ENCODE measurements around the gene GPAM. TPM values are rescaled to one million over a fixed set of nuclear protein-coding genes. Genes with fewer than 3 reads are reported as not detected.

GPAM gene
- total RNA-seq, 6 donors from 2014 or later: 6.7 to 26.2 (median 10.6) TPM

DNA sequence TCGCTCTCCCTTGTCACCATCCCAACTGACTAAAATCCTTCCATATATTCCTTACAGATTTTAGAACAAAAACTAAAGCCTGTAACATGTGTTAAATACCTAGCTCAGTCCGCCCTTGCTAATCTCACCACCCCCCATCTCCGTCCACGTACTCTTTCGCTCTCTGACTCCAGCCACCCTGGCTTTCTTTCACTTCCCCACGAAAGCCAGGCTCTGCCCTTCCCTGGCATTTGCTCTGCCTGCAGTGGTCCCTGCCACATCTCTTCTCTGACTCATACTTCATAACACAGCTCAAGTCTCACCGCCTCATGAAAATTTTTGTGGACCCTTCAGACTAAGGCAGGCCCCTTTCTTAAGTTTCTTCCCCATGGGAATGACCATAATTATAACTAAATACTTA lies 11.7 kb upstream of the GPAM start:
- Histone ChIP-seq H3K27me3 (no peaks in the 10 kb centered on the region), H3K9me3 (no peaks in the 10 kb centered on the region), H3K4me3 (no peak overlapping the region), H3K27ac (no peak overlapping the region), H3K4me1 (no peaks in the 10 kb centered on the region), H3K36me3 (no peaks in the 10 kb centered on the region)
- no peak for DNase-seq
- no peak for ATAC-seq (ENCODE audit: low FRiP score in 2 of 2)
- TF ChIP-seq CTCF (IDR thresholded peaks at IDR 0.05) (no peak), POLR2AphosphoS5 (IDR thresholded peaks at IDR 0.05) (no peak), EP300 (IDR thresholded peaks at IDR 0.05) (no peak), POLR2A (IDR thresholded peaks at IDR 0.05) (no peak)
- WGBS, 2 donors: 83 to 89% methylated on average over 7 of the region's 7 CpGs

DNA sequence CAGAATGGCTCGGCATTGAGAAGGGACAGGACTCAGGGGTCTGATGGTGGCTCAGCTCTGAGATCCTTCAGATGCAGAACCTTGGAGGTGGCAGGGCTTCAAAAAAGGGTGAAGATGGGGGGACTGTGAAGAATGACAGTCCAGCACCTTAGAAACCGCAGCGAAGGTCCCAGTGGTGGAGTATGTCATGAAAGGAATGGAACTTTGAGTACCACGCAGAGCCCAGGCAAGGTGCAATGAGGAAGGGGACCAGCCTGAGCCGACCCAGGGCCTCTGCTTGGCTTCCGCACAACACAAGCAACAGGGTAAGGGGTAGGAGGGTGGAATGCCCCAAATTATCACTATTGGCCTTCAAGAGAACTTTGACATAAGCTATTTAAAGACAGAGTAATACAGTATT lies 8.2 kb upstream of the GPAM start:
- no peaks in the 10 kb centered on the region for H3K27me3 ChIP-seq
- H3K4me1 ChIP-seq: no peaks in the 10 kb centered on the region
- H3K27ac ChIP-seq: no peak overlapping the region
- peak in 1 of 2 donors; percentile 35 for ATAC-seq (ENCODE audit: low FRiP score in 2 of 2)
- H3K9me3 ChIP-seq: no peaks in the 10 kb centered on the region
- H3K4me3 ChIP-seq: no peak overlapping the region
- 95 to 97% methylated on average over 6 of the region's 6 CpGs for WGBS, 2 donors
- no peak for DNase-seq
- TF ChIP-seq EP300 (IDR thresholded peaks at IDR 0.05) (no peak), CTCF (IDR thresholded peaks at IDR 0.05) (no peak), POLR2A (IDR thresholded peaks at IDR 0.05) (no peak), POLR2AphosphoS5 (IDR thresholded peaks at IDR 0.05) (no peak)
- H3K36me3 ChIP-seq: no peaks in the 10 kb centered on the region

DNA sequence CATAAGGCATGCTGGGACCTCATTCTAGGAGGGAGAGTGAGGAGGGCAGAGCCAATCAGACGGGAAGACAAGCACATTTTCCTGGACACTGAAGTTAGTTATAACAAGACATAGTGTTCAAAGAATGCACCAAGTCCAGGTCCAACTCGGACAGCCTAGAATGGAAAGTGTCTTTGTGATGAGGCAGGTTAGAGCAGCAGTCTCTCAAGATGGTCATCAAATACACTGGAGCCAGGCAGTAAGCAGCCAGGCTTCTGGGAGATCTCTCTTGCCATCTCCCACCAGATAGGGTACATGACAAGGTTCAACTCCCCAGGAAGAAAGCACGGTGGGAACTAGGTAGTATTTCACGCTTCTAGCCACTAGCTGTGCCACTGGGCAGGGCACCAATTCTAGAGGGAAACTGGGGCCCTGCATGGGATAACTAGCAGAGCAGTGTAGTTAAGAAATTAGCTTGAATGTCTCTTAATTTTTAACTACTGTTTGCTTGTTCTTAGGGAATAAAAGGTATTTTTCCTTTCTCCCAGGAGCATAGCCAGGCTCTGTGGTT lies 7.6 kb upstream of the GPAM start:
- 54 to 55% methylated on average over 4 of the region's 4 CpGs for WGBS, 2 donors
- H3K4me3 ChIP-seq: no peak overlapping the region
- ATAC-seq (ENCODE audit: low FRiP score in 2 of 2): no peak
- H3K27ac ChIP-seq: no peak overlapping the region
- H3K27me3 ChIP-seq: no peaks in the 10 kb centered on the region
- H3K4me1 ChIP-seq: no peaks in the 10 kb centered on the region
- no peak for TF ChIP-seq EP300 (IDR thresholded peaks at IDR 0.05)
- no peak for TF ChIP-seq POLR2A (IDR thresholded peaks at IDR 0.05)
- TF ChIP-seq CTCF (IDR thresholded peaks at IDR 0.05): no peak
- no peak for TF ChIP-seq POLR2AphosphoS5 (IDR thresholded peaks at IDR 0.05)
- H3K9me3 ChIP-seq: no peaks in the 10 kb centered on the region
- no peak for DNase-seq
- no peaks in the 10 kb centered on the region for H3K36me3 ChIP-seq

- H3K27ac ChIP-seq: no peak overlapping the region
- H3K36me3 ChIP-seq: no peaks in the 10 kb centered on the region
- no peak overlapping the region for H3K4me3 ChIP-seq
- TF ChIP-seq EP300 (IDR thresholded peaks at IDR 0.05) (no peak), POLR2A (IDR thresholded peaks at IDR 0.05) (no peak), CTCF (IDR thresholded peaks at IDR 0.05) (no peak), POLR2AphosphoS5 (IDR thresholded peaks at IDR 0.05) (no peak)
- ATAC-seq (ENCODE audit: low FRiP score in 2 of 2) (no peak), DNase-seq (no peak)
- H3K9me3 ChIP-seq: no peaks in the 10 kb centered on the region
- WGBS, 2 donors: 75 to 79% methylated on average over 5 of the region's 5 CpGs
- no peaks in the 10 kb centered on the region for H3K27me3 ChIP-seq
- peaks cover 0 to 4% (median under 1%) of the 10 kb centered on the region in 4 donors for H3K4me1 ChIP-seq
Observed at GRCh38 chr10:112189465-112189864, 5.9 kb upstream of the GPAM start.

DNA sequence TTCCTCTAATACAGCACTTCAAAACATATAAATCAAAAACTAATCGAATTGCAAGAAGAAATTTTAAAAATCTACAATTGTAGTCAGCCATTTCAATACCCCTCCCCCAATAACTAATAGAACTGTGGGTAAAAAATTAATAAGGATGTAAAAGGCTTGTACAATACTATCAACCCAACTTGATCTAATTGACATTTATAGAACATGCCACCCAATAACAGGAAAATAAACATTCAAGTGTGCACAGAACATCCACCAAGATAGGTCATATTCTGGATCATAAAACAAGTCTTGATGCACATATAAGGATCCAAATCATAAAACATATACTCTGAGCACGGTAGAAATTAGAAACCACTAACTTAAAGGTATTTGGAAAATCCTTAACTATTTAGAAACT lies 4.0 kb upstream of the GPAM start:
- Histone ChIP-seq H3K27me3 (no peaks in the 10 kb centered on the region), H3K36me3 (no peaks in the 10 kb centered on the region), H3K9me3 (no peaks in the 10 kb centered on the region), H3K4me3 (no peak overlapping the region), H3K27ac (no peak overlapping the region), H3K4me1 (peaks cover 6 to 18% (median 9%) of the 10 kb centered on the region in 4 donors)
- ATAC-seq (ENCODE audit: low FRiP score in 2 of 2) (no peak), DNase-seq (no peak)
- no peak for TF ChIP-seq EP300 (IDR thresholded peaks at IDR 0.05)
- no peak for TF ChIP-seq POLR2A (IDR thresholded peaks at IDR 0.05)
- TF ChIP-seq POLR2AphosphoS5 (IDR thresholded peaks at IDR 0.05): no peak
- no peak for TF ChIP-seq CTCF (IDR thresholded peaks at IDR 0.05)
- WGBS, 2 donors: 61 to 74% methylated on average over 2 of the region's 2 CpGs

Data from upper lobe of left lung (tissue), 6 donors.